GM18499 (cell line): Measurements from ENCODE around the gene MAPK4.
A peak's percentile ranks its signal among the peaks of the same experiment; 100 is the strongest.

ENCODE experiments used
- ATAC-seq: cut with Tn5 transposase; IDR thresholded peaks from one replicate; pipeline ENCODE4 v1.9.1; 2021; ENCODE audit warnings: moderate number of reproducible peaks; ENCODE audit not compliant: insufficient read depth, unreplicated experiment

MAPK4 gene

GRCh38 chr18:50707855-50708469 is 148.1 kb downstream of the MAPK4 start:
- ATAC-seq: no peak

- ATAC-seq: no peak
These were observed 149.3 kb downstream of the MAPK4 start for GRCh38 chr18:50709193-50709592.

DNA sequence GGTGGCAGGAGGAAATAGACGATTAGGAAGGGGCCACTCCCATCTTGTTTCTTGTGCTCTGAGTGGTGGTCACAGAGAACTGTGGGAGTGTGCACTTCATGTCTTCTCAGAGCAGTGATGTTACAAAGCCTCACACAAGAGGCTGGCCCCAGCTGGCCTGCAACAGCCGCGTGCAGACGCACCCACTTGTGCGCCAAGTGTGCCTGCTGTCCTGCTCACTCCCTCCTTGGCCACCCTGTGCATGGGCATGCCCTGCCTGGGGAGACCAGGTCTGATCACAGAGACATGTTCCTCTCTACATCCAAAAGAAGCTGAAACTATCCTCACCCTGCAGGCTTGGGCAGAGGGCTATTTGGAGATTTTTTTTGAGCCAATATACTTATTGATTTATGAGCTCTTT is 151.5 kb downstream of the MAPK4 start:
- ATAC-seq: no peak

- ATAC-seq: no peak
These were observed 156.0 kb downstream of the MAPK4 start for GRCh38 chr18:50715919-50716318.

DNA sequence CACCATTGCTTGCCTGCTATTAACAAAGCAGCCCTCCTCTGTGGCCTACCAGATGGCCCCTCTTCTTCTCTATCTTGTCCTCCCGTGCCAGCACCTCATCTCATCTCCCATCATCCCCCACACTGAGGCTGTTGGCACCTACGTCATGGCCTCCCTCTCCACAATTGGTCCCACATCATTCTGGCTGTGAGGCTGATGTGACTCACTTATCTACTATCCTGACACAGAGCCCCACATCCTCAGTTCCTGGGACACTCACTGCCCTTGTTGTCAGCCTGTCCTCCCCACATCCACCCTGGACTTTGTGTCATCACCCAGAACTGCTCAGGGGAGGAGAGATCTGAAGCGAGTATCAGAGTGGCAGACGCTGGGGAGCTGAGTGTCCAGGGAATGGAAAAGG is 157.0 kb downstream of the MAPK4 start:
- ATAC-seq: no peak

DNA sequence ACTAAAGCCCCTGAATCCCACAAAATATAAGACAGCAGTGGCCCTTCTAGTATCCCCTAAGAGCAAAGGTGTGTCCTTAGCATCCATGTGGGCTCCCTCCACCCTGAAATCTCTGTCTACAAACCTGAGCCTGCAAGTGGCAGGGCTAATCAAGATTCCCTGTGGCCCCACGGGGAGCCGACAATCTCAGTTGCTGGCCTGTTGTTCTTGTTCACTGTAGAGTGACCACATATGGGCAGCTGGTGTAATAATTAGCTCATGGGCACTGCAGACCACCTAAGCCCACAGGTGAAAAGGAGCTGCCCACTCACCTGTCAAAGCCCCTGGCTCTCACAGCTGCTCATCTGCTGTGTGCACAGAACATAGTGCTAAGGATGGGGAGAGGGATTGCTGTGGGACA is 157.7 kb downstream of the MAPK4 start:
- ATAC-seq: no peak

DNA sequence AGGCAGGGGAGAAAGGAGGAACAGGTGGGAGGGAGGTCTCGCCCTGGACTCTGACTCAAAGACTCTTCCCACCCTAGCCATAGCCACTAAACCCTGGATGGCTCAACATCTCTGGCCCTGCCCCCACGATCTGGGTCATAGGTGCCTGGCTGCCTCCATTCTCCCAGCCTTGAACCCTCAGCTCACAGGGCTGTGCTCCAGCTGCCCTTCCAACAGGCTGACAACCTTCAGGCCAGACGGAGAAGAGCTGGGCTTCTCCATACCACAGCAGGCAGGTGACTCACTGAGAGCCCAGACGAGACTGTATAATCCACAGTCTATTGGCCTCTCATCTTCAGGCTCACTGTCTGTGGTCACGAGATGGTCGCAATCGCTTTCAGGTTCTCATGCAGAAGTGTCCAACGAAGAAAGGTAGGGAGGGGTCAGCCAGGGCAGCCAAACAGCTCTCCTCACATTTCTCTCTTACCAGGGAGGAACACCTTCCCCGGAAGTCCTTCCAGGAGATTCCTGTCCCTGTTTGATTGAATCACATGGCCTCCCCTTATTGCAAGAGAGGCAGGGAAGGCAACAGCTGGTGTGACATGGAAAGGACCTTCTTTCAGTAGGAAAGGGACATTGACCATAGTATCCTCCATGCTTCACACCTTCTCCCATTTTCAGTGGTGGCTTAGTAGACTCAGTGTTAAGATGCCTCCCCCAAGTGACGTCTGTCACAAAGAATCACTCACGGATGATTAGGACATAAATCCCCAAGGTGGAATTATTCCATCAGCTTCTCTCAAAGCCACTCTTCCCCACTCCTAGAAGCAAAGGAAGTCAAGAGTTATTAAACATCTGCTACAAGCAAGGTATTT is 159.8 kb downstream of the MAPK4 start:
- no peak for ATAC-seq

DNA sequence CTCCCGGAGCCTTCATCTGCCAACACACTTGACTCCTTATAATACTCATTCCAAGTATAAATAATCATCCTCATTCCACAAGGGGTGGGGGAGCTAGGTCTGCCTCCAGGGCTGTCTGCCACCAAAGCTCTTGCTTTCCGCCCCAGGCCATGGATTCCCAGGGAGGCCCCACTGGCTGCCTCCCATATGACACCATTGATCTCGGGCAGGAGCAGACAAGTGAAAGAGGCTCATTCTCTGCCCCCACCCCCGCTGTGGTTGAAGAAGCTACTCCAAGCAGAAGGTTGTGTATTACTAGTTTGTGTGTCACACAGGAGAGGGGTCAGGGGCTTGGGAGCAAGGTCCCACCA is 160.4 kb downstream of the MAPK4 start:
- ATAC-seq: no peak

DNA sequence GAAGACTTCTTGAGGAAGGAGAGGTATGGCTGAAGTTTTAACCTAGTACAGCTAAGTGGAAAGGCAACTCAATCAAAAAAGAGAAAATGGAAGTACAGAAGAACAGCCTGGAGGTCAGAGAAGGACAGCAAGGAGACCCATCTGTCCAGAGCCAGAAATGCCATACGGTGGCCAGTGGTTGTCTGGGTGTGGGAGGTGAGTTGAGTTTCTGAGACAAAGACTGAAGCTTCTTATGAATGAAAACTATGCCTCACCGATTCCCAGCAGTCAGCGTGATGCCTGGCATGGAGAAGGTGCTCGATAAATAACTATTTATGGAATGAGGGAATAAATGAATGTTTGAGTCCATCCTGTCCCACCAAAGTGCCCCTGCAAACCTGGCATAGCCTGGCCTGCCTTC is 161.1 kb downstream of the MAPK4 start:
- ATAC-seq: no peak

DNA sequence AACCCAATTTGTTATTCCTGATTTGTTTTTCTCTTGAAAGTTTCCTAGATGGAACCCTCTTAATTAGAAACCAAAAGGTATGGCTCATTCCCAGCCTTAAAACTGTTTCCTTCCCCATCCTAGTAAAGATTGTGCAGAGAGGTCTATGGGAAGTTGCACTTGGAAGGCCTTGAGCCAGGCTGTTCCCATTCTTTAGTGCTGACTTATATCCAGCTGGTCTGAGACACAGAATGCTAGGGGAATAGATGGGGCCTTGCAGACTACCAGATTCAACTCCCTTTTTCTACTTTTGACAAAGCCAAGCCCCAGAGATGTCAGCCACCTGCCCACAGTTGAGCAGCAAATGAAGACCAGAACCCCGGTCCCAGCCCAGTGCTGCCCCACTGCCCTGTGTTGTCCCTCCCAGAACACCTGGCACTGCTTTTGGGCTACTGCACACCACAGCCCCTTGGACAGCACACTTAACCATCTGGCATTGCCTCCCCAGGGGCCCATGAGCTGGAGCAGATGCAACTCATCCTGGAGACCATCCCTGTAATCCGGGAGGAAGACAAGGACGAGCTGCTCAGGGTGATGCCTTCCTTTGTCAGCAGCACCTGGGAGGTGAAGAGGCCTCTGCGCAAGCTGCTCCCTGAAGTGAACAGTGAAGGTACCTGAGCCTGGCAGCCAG is 161.7 kb downstream of the MAPK4 start:
- ATAC-seq: no peak

DNA sequence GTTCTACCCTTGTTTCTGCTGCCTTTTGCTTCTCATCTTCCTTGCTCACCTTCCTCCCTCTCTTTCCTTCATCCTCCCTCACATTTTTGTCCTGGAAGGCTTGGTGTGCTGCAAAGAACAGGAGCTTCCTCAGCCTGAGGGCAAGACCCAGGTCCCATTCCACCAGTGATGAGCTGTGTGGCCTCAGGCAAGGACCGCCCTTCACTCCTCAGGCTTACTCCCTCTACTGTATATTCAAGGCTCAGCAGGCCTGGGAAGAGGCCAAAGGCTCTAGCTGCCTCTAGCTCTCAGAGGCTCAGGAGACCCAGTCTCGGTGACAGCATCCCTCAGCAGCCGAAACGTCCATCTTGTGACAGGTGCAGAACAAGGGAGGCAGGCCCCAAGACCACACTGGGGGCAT is 162.4 kb downstream of the MAPK4 start:
- no peak for ATAC-seq

- no peak for ATAC-seq
These were observed 164.9 kb downstream of the MAPK4 start for GRCh38 chr18:50724751-50725151.

DNA sequence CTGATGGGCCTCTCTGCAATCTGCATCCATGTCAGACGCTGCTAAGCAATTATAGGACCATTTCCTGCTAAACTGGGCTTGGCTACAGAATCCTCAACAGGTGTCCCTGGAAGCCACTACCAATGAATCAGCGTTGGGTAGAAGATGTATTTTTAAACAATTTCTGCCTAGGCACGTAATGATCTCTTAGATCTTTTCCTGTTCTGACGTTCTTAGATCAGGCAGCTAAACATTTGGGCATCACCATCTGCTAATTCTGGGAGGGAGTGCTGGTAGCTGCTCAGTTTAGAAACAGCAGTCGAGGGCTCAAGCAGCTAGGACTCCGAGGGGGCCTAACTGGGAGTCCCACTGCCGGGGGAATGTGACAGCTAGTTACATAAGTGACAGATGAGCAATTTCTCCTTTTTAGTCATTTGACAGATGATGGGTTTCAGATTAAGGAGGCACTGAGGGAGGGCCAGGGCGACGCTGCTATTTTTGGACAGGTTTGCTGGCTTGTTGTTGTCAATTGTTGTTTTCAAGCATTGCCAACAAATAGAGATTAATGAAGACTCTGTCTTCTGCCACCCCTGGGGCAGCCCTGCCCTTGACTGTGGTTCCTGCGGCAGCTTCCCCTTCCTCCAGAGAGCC is 167.2 kb downstream of the MAPK4 start:
- peak; percentile 69 for ATAC-seq

DNA sequence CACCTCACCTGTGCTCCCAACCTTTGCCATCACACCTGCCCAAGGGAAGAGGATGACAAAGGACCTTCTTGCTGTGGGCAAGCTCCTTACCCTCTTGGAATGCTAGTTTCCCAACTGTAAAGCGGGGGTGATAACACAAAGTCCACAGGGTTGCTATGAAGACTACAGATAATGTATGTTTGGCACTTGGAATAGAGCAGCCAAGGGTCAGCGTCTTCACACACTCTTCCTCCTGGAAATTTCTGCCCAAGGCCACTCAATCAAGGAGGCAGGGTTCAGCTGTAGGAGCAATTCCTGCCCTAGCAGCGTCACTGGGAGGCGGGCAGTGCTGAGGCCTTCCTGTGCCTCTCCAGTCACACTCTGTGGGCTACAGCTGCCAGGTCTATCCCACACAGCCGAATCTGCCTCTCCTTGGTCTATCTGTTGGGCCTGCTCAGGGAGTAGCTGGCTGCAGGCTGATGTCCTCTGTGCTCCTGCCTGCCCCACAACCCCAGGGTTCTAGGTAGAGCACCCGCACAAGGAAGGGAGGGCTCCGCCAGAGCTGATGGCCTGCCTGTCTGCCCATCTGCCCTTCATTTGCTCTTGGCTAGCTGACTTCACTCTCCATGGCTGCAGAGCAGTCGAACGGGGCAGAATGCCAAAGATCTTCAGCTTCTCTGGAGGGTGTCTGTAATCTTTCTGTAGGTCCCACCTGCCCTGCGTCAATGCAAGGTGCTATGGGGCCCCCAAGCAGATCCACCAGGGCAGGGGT is 168.0 kb downstream of the MAPK4 start:
- no peak for ATAC-seq

GRCh38 chr18:50729376-50729775 is 169.5 kb downstream of the MAPK4 start:
- no peak for ATAC-seq

DNA sequence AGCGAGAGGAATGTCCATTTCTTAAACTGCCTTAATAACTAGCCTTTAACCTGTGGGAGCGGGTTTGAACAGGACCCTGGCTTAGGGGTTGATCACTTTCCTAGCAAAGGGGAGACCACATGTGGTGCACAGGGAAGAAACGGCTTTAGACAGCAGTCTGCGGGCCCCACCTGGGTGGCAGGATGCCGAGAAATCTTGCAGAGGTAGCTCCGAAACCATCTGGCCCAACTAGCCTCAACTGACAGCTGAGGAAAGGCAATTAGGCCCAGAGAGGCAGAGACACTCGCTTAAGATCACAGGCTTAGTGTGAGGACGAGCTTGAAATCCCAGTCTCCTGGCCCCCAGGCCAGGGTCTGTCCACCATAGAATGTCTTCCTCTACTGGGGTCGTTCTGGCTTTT is 170.1 kb downstream of the MAPK4 start:
- no peak for ATAC-seq

- ATAC-seq: no peak
These were observed 174.5 kb downstream of the MAPK4 start for GRCh38 chr18:50734342-50734741.

- no peak for ATAC-seq
These were observed 175.0 kb downstream of the MAPK4 start for GRCh38 chr18:50734886-50735285.

- no peak for ATAC-seq
These were observed 177.2 kb downstream of the MAPK4 start for GRCh38 chr18:50737127-50737526.

DNA sequence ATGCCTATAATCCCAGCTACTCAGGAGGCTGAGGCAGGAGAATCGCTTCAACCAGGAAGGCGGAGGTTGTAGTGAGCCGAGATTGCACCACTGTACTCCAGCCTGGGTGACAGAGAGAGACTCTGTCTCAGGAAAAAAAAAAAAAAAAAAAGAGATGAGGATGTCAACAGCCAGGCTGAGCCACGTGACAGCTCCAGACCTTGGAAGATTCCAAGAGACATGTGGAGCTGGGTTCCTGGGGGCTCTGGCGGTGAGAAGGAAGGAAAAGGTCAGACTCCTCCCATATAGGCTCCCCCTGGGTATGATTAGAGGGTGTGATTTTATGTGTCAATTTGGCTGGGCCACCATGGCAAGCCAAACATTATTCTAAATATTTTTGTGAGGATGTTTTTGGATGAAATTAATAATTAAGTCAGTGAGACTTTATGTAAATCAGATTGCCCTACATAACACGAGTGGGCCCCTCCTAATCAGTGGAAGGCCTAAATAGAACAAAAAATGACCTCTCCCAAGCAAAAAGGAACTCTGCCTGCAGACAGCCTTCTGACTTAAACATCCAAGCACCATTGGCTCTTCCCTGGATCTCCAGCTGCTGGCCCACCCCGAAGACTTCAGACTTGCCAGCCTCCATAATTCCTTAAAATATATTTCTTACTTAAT is 178.3 kb downstream of the MAPK4 start:
- no peak for ATAC-seq
